ENCODE data around the gene ARHGAP33.

Gene ARHGAP33

GRCh38 chr19:35739275-35740107, 35.9 kb upstream of the ARHGAP33 start:
- no peak for DNase-seq

GRCh38 chr19:35740108-35740422, 35.3 kb upstream of the ARHGAP33 start:
- peak; percentile 58 for DNase-seq

- peak; percentile 96 for DNase-seq
Measured at GRCh38 chr19:35740423-35741202, 34.8 kb upstream of the ARHGAP33 start.

- no peak for DNase-seq
Measured at GRCh38 chr19:35741203-35741515, 34.2 kb upstream of the ARHGAP33 start.

GRCh38 chr19:35742121-35742724, 33.1 kb upstream of the ARHGAP33 start, which contains the start of gene IGFLR1:
Gene IGFLR1 (minus strand): TSS chr19:35742452. CDS start chr19:35741180, 1,272 bp downstream.
- DNase-seq: peak; percentile 76

- DNase-seq: no peak
Measured at GRCh38 chr19:35743640-35744429, 31.5 kb upstream of the ARHGAP33 start.

GRCh38 chr19:35744430-35745327, 30.7 kb upstream of the ARHGAP33 start:
- DNase-seq: peak; percentile 91

GRCh38 chr19:35745328-35746086, 29.9 kb upstream of the ARHGAP33 start, which contains the start of the genes PSENEN and U2AF1L4:
Gene PSENEN (plus strand): TSS chr19:35745651. CDS start chr19:35745931, 280 bp downstream.
Gene U2AF1L4 (minus strand): TSS chr19:35745418. CDS start chr19:35745391, 27 bp downstream.
- peak; percentile 93 for DNase-seq

- no peak for DNase-seq
Measured at GRCh38 chr19:35746087-35746462, 29.3 kb upstream of the ARHGAP33 start.

- DNase-seq: no peak
Measured at GRCh38 chr19:35746531-35746930, 28.8 kb upstream of the ARHGAP33 start.

- peak; percentile 99 for DNase-seq
Measured at GRCh38 chr19:35748106-35749020, 27.0 kb upstream of the ARHGAP33 start, which contains the start of gene LIN37. Gene LIN37 (plus strand): TSS chr19:35748576. CDS start chr19:35748725, 149 bp downstream.

GRCh38 chr19:35750167-35750566, 25.2 kb upstream of the ARHGAP33 start:
- no peak for DNase-seq

- DNase-seq: no peak
Measured at GRCh38 chr19:35751839-35752745, 23.3 kb upstream of the ARHGAP33 start.

- DNase-seq: no peak
Measured at GRCh38 chr19:35752746-35753350, 22.5 kb upstream of the ARHGAP33 start.

- no peak for DNase-seq
Measured at GRCh38 chr19:35753634-35754369, 21.6 kb upstream of the ARHGAP33 start.

GRCh38 chr19:35754370-35755130, 20.8 kb upstream of the ARHGAP33 start:
- DNase-seq: no peak

- no peak for DNase-seq
Measured at GRCh38 chr19:35755131-35755549, 20.2 kb upstream of the ARHGAP33 start.
